GM23338 (cell line): ENCODE results near the gene SNRNP25. TPM values are rescaled to one million over a fixed set of nuclear protein-coding genes. Genes with fewer than 3 reads are reported as not detected.
A peak's percentile ranks its signal among the peaks of the same experiment; 100 is the strongest.

ENCODE experiments used
- ATAC-seq: fragments of 200-7000 bp; cut with Tn5 transposase; 3 replicates; pipeline ENCODE4 v1.9.1; 2020
- DNase-seq: peaks from one replicate; pipeline ENCODE4 v3.0.0-alpha.2; 2015; ENCODE audit warnings: low spot score
- H2AFZ ChIP-seq: fragments of 200-600 bp; sonication (generic); 2 replicates; pipeline ENCODE4 v1.8.0; 2016; ENCODE audit warnings: antibody characterized with exemption, mild to moderate bottlenecking, moderate library complexity
- H3F3A ChIP-seq: fragments of 200-600 bp; sonication (generic); replicated peaks from 2 replicates; pipeline ENCODE4 v1.8.0; 2017; ENCODE audit warnings: antibody characterized with exemption, mixed run types, low read depth
- H3K27ac ChIP-seq: fragments of 200-600 bp; sonication (generic); 2 replicates; pipeline ENCODE4 v1.6.1; 2016; ENCODE audit warnings: low read depth
- H3K27me3 ChIP-seq: fragments of 200-600 bp; sonication (generic); 2 replicates; pipeline ENCODE4 v1.8.0; 2016; ENCODE audit warnings: mild to moderate bottlenecking, mixed run types, moderate library complexity; ENCODE audit not compliant: insufficient read depth
- H3K36me3 ChIP-seq: fragments of 200-600 bp; sonication (generic); 2 replicates; pipeline ENCODE4 v1.8.0; 2016; ENCODE audit warnings: mild to moderate bottlenecking; ENCODE audit not compliant: insufficient read depth
- H3K4me1 ChIP-seq: fragments of 200-600 bp; sonication (generic); 2 replicates; pipeline ENCODE4 v1.8.0; 2016; ENCODE audit warnings: mild to moderate bottlenecking, moderate library complexity; ENCODE audit not compliant: insufficient read depth
- H3K4me2 ChIP-seq: fragments of 200-600 bp; sonication (generic); 2 replicates; pipeline ENCODE4 v1.7.1; 2017; ENCODE audit warnings: mixed run types
- H3K4me3 ChIP-seq: fragments of 200-600 bp; sonication (generic); 2 replicates; pipeline ENCODE4 v1.6.1; 2016; ENCODE audit warnings: mixed run types
- H3K79me2 ChIP-seq: fragments of 200-600 bp; sonication (generic); replicated peaks from 2 replicates; pipeline ENCODE4 v1.8.0; 2017; ENCODE audit warnings: mild to moderate bottlenecking; ENCODE audit not compliant: insufficient read depth
- H3K9me2 ChIP-seq: fragments of 200-600 bp; sonication (generic); 2 replicates; pipeline ENCODE4 v1.8.0; 2017; ENCODE audit not compliant: insufficient read depth
- H4K20me1 ChIP-seq: fragments of 200-600 bp; sonication (generic); replicated peaks from 2 replicates; pipeline ENCODE4 v1.8.0; 2017; ENCODE audit warnings: mild to moderate bottlenecking; ENCODE audit not compliant: insufficient read depth
- H3K27ac Mint-ChIP-seq: 2 replicates; pipeline ENCODE4 v1.8.0; 2020; ENCODE audit warnings: inconsistent platforms, mild to moderate bottlenecking, moderate library complexity, mixed read lengths
- H3K27me3 Mint-ChIP-seq: 3 replicates; pipeline ENCODE4 v1.8.0; 2022; ENCODE audit warnings: low read depth, mild to moderate bottlenecking, moderate library complexity, mixed read lengths, inconsistent platforms; ENCODE audit not compliant: insufficient read depth, poor library complexity
- H3K36me3 Mint-ChIP-seq: 3 replicates; pipeline ENCODE4 v1.8.0; 2021; ENCODE audit warnings: low read depth, mild to moderate bottlenecking, inconsistent platforms, moderate library complexity, mixed read lengths
- H3K4me1 Mint-ChIP-seq: 3 replicates; pipeline ENCODE4 v1.8.0; 2020; ENCODE audit warnings: mild to moderate bottlenecking, inconsistent platforms, mixed read lengths
- H3K4me3 Mint-ChIP-seq: 3 replicates; pipeline ENCODE4 v1.8.0; 2021; ENCODE audit warnings: moderate library complexity, mild to moderate bottlenecking, inconsistent platforms, mixed read lengths
- H3K9me3 Mint-ChIP-seq: 3 replicates; pipeline ENCODE4 v1.8.0; 2020; ENCODE audit warnings: moderate library complexity, mild to moderate bottlenecking, inconsistent platforms, mixed read lengths
- JUNB ChIP-seq: IDR thresholded peaks from one replicate; pipeline ENCODE4 v1.6.1; 2016; ENCODE audit warnings: antibody characterized with exemption; ENCODE audit not compliant: unreplicated experiment
- POLR2AphosphoS5 ChIP-seq: IDR thresholded peaks from 2 replicates; pipeline ENCODE4 v1.6.1; 2016; ENCODE audit warnings: antibody characterized with exemption, low read depth
- REST ChIP-seq: IDR thresholded peaks from one replicate; pipeline ENCODE4 v1.6.1; 2018; ENCODE audit warnings: antibody characterized with exemption; ENCODE audit not compliant: unreplicated experiment
- STAT1 ChIP-seq: IDR thresholded peaks from one replicate; pipeline ENCODE4 v1.6.1; 2016; ENCODE audit warnings: antibody characterized with exemption; ENCODE audit not compliant: unreplicated experiment
- polyA plus RNA-seq: library from polyadenylated mRNA; unstranded; fragments of >200 nt; fragmentation: Nextera tagmentation; extraction: Ambion mirVana; gene quantifications from 2 replicates; pipeline ENCODE4 v1.2.1, GENCODE V29; 2016
- total RNA-seq: library from RNA; depleted of rRNA; stranded (reverse); fragments of >200 nt; shearing (Covaris generic); gene quantifications from 2 replicates; pipeline ENCODE4 v1.2.3, GENCODE V29; 2014

Gene SNRNP25
- total and polyA plus RNA-seq, 2 experiments from 2014 or later, result 34.4 to 79.5 TPM

GRCh38 chr16:77273-77806 is 23.7 kb downstream of the SNRNP25 start:
- no peak overlapping the region for H3K27ac Mint-ChIP-seq
- Histone ChIP-seq H3K27me3 (no peaks in the 10 kb centered on the region), H3K36me3 (no peaks in the 10 kb centered on the region), H3K4me3 (peak overlapping the region; percentile 64), H3K79me2 (no peaks in the 10 kb centered on the region), H3F3A (peaks cover 17% of the 10 kb centered on the region; the same call in 1 of the 2 replicates), H3K4me1 (peaks cover 37% of the 10 kb centered on the region), H3K4me2 (peak overlapping the region; percentile 84), H3K9me2 (no peaks in the 10 kb centered on the region), H2AFZ (peak overlapping the region; percentile 28), H3K27ac (no peak overlapping the region), H4K20me1 (no peaks in the 10 kb centered on the region)
- peak; percentile 80 for DNase-seq
- TF ChIP-seq REST (peak; percentile 25), JUNB (no peak), STAT1 (no peak)
- no peaks in the 10 kb centered on the region for H3K9me3 Mint-ChIP-seq
- H3K36me3 Mint-ChIP-seq, result no peaks in the 10 kb centered on the region
- H3K4me1 Mint-ChIP-seq, result peaks cover 43% of the 10 kb centered on the region
- peaks cover 22% of the 10 kb centered on the region for H3K27me3 Mint-ChIP-seq
- peak overlapping the region; percentile 69 for H3K4me3 Mint-ChIP-seq
- peak; percentile 45 for ATAC-seq

GRCh38 chr16:77807-78443 is 24.3 kb downstream of the SNRNP25 start, which contains the start of gene MPG:
TSS of gene MPG (plus strand) at chr16:78225. CDS start at chr16:78310, 85 bp downstream.
- Histone ChIP-seq H3K36me3 (no peaks in the 10 kb centered on the region), H3F3A (peaks cover 17% of the 10 kb centered on the region; the same call in 1 of the 2 replicates), H2AFZ (peak within 1 kb of the TSS; percentile 28), H3K4me2 (peak within 1 kb of the TSS; percentile 84), H3K27me3 (no peaks in the 10 kb centered on the region), H3K27ac (no peak within 1 kb of the TSS), H3K4me3 (peak within 1 kb of the TSS; percentile 64), H3K9me2 (no peaks in the 10 kb centered on the region), H3K4me1 (peaks cover 37% of the 10 kb centered on the region), H4K20me1 (no peaks in the 10 kb centered on the region), H3K79me2 (no peaks in the 10 kb centered on the region)
- peaks cover 22% of the 10 kb centered on the region for H3K27me3 Mint-ChIP-seq
- ATAC-seq (peak; percentile 31), DNase-seq (peak; percentile 77)
- H3K9me3 Mint-ChIP-seq, result no peaks in the 10 kb centered on the region
- H3K4me3 Mint-ChIP-seq, result peak within 1 kb of the TSS; percentile 82
- peaks cover 44% of the 10 kb centered on the region for H3K4me1 Mint-ChIP-seq
- H3K27ac Mint-ChIP-seq, result no peak within 1 kb of the TSS
- TF ChIP-seq POLR2AphosphoS5, result peak; percentile 55
- no peak for TF ChIP-seq JUNB
- H3K36me3 Mint-ChIP-seq, result no peaks in the 10 kb centered on the region
